ENCODE measurements around the gene ABTB2. TPM values are rescaled to one million over a fixed set of nuclear protein-coding genes. Genes with fewer than 3 reads are reported as not detected.
A peak's percentile ranks its signal among the peaks of the same experiment; 100 is the strongest.

The ABTB2 gene
- total RNA-seq, 1 experiment from 2014 or later, result 3.3 TPM

DNA sequence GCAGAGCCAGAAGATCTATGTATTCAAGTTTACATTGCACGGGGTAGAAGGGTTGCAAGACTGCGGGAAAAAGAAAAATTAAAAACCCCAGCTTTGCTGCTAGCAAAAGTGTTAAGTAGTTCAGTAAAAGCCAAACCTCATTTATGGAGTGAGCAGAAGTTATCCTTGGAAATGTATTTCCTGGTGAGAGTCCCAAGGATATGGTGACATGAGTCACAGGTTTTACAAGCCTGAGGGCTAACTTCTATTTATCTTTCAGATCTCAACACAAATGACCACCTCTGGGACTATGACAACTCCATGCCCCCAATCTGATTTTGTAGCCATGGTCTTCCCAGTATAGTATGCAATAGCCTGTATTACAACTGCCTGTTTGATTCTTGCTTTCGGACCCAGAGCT lies 26.1 kb downstream of the ABTB2 start:
- DNase-seq (ENCODE audit: low read depth, low spot score), result peak; percentile 9

GRCh38 chr11:34331329-34331728 lies 26.5 kb downstream of the ABTB2 start:
- DNase-seq (ENCODE audit: low read depth, low spot score), result peak; percentile 89
- in situ Hi-C loops (cut with HindIII; ENCODE audit: low pct_unique_long_range_greater_than_20kb, low sequenced_read_pairs), result no loop called here

More for the DNA sequence above, 26.1 kb downstream of the ABTB2 start:
- in situ Hi-C loops (cut with HindIII; ENCODE audit: low pct_unique_long_range_greater_than_20kb, low sequenced_read_pairs), result no loop called here

GRCh38 chr11:34330653-34331052 lies 27.2 kb downstream of the ABTB2 start:
- no peak for DNase-seq (ENCODE audit: low read depth, low spot score)
- in situ Hi-C loops (cut with HindIII; ENCODE audit: low pct_unique_long_range_greater_than_20kb, low sequenced_read_pairs), result no loop called here

DNA sequence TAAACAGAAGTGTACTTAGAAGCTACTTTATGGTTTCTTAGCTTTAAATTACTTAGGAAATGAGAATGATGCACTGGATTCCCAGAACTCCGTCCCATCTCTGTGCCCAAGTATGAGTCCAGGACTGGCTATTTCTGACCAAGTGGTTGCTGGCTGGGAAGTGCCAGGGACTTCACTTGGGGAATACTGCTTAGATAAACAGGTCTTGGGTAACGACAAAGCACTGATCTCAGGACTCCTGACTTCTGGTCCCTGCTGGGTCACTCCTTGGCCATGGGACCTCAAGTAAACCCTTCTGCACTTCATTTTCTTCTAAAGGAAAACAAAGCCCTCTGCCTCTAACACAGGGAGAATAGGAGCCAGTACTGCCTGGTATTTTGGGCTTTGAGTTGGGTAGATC lies 27.9 kb downstream of the ABTB2 start:
- in situ Hi-C loops (cut with HindIII; ENCODE audit: low pct_unique_long_range_greater_than_20kb, low sequenced_read_pairs), result no loop called here
- DNase-seq (ENCODE audit: low read depth, low spot score), result no peak

DNA sequence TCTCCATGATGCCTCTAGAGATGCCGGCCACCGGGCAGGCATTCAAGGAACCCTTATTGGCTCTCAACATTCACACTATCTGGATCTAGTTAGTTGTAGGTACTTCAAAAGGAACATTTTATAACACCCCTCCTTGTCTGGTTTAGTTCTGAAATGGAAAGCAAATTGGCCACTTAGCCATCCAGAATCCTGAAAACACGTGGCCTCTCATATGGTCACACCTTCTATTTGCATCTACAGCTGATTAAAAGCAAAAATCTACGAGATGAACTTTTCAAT lies 29.2 kb downstream of the ABTB2 start:
- no peak for DNase-seq (ENCODE audit: low read depth, low spot score)
- in situ Hi-C loops (cut with HindIII; ENCODE audit: low pct_unique_long_range_greater_than_20kb, low sequenced_read_pairs), result no loop called here

DNA sequence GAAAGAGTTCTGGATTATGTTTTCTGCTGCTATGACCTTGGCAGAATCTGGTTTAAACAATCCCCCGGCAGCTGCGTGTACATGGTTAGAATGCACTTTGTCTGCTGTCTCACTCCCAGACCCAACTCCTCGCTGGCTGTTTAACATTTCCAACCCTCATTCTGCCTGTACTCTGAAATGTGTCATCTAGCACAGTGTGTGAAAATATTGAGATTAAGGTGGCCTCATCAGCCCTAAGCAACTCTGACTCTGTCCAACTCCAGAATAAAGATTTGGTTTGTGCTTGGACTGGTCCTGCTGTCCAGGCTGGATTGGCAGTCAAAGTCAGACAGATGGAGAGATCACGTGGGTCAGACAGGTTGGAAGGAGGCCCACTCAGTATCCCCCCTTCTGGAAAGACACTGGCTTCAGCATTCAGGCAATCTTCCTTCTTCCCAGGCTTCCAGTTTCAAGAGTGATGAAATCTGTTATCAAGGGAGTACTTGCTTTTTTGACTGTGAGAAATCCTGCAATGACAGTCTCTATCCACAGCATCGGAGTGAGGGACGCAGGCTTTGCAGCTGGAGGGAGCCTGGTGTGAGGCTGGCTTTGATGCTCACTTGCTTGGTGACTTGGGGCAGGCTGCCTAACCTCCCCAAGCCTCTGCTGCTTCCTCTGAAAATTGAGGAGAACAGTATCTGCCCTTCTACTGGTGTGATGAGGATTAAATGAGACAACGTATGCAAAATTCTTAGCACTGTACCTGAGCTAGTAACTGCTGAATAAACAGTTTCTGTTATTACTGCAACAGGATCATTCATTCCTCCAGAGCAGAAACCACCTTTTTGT lies 29.8 kb downstream of the ABTB2 start:
- in situ Hi-C loops (cut with HindIII; ENCODE audit: low pct_unique_long_range_greater_than_20kb, low sequenced_read_pairs), result no loop called here
- no peak for DNase-seq (ENCODE audit: low read depth, low spot score)

DNA sequence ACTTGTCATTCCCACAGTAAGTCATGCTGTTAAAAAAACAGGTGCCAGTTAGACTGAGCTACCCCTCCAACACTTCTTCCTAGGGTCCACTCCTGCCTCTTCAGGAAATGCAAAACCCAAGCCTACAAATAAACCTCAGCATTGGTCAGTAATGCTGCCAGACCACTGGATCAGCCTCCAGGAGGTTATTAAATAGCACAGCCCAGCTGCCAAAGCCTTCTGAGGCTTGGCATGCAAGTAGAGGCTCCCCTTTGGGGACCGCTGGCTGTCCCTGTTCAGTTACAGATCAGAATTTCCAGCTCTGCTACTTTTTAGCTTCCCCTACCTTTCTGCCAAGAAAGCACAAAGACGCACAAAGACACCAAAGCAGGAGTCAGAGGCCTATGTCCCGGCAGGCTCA lies 33.3 kb downstream of the ABTB2 start:
- DNase-seq (ENCODE audit: low read depth, low spot score), result no peak
- in situ Hi-C loops (cut with HindIII; ENCODE audit: low pct_unique_long_range_greater_than_20kb, low sequenced_read_pairs), result no loop called here

DNA sequence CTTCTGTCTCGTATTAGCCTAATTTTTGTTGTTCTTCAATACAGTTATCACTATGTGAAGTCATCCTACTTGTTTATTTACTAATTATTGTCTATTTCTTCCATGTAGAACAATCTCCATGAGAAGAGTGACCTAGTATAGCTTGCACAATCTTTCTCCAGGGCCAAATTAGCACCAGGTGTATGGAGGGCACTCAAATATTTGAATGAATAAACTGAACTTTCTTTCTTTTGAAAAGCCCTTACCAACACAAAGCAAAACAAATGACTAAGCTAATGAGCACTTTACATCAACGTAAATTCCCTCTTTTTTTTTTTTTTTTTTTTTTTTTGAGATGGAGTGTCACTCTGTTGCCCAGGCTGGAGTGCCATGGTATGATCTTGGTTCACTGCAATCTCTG lies 34.2 kb downstream of the ABTB2 start:
- in situ Hi-C loops (cut with HindIII; ENCODE audit: low pct_unique_long_range_greater_than_20kb, low sequenced_read_pairs), result no loop called here
- no peak for DNase-seq (ENCODE audit: low read depth, low spot score)

DNA sequence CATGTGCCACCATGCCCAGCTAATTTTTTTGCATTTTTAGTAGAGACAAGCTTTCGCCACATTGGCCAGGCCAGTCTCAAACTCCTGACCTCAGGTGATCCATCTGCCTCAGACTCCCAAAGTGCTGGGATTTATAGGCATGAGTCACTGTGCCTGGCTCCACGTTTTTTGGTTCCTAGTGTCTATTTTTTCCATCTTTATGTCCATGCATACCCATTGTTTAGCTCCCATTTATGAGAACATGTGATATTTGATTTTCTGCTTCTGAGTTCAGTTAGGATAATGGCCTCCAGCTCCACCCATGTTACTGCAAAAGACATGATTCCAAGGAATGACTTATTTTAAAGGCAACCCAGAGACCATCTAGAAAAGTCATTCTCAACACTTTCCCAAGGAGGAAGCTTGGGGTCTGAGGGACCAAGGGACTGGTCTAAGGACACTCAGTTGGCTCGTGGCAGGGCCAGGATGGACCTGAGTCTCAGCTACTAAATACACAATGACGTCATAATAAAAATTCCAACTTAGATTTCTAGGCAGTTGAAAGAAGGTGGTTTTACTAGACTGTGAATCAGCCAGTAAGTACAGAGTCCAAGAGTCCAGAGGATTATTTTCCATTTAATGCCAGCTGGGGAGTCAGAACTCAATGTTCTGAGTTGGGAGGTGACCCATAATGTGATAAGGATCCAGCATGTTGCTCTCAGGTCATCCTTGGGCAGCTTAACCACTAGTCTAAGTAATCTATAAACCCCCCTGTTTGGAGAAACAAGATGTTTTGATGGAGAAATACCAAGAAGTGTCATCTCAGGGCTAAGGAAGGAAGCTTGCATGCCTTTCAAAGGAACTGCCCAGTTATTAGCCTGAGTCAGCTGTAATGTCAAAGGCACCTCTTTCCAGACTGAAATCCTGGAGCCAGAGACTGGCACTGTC lies 39.4 kb downstream of the ABTB2 start:
- in situ Hi-C loops (cut with HindIII; ENCODE audit: low pct_unique_long_range_greater_than_20kb, low sequenced_read_pairs), result loop anchor here (5.0 kb wide), 1 partner anchor 34 kb away; no protein-coding TSS in a partner anchor
- DNase-seq (ENCODE audit: low read depth, low spot score), result no peak

GRCh38 chr11:34317666-34318065 lies 40.1 kb downstream of the ABTB2 start:
- DNase-seq (ENCODE audit: low read depth, low spot score), result no peak
- in situ Hi-C loops (cut with HindIII; ENCODE audit: low pct_unique_long_range_greater_than_20kb, low sequenced_read_pairs), result loop anchor here (5.0 kb wide), 1 partner anchor 35 kb away; no protein-coding TSS in a partner anchor

- no peak for DNase-seq (ENCODE audit: low read depth, low spot score)
- in situ Hi-C loops (cut with HindIII; ENCODE audit: low pct_unique_long_range_greater_than_20kb, low sequenced_read_pairs), result loop anchor here (5.0 kb wide), 1 partner anchor 35 kb away; no protein-coding TSS in a partner anchor
These were observed 40.8 kb downstream of the ABTB2 start for GRCh38 chr11:34317036-34317360.

GRCh38 chr11:34316347-34317035 lies 41.3 kb downstream of the ABTB2 start:
- DNase-seq (ENCODE audit: low read depth, low spot score), result peak; percentile 97
- in situ Hi-C loops (cut with HindIII; ENCODE audit: low pct_unique_long_range_greater_than_20kb, low sequenced_read_pairs), result loop anchor here (5.0 kb wide), 1 partner anchor 36 kb away; no protein-coding TSS in a partner anchor

DNA sequence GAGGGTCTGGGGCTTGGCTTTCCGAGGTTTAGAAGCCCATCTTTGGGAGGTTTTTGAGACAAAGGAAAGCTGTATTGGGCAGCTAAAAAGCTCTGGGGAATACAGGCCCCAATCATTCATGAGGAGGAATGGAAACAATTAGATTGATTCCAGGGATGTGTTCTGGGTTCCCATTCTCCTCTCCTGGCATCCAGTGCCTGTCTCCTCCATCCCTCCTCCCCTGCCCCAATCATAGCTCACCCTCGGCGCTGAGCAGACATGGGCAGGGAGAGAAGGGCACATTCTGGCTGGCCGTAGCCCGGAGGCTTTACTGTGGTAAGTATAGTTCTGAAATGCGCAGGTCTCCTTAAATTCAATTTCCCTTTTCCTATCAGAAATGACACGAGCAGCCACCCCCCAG lies 42.4 kb downstream of the ABTB2 start:
- in situ Hi-C loops (cut with HindIII; ENCODE audit: low pct_unique_long_range_greater_than_20kb, low sequenced_read_pairs), result loop anchor here (5.0 kb wide), 1 partner anchor 37 kb away; no protein-coding TSS in a partner anchor
- DNase-seq (ENCODE audit: low read depth, low spot score), result no peak

DNA sequence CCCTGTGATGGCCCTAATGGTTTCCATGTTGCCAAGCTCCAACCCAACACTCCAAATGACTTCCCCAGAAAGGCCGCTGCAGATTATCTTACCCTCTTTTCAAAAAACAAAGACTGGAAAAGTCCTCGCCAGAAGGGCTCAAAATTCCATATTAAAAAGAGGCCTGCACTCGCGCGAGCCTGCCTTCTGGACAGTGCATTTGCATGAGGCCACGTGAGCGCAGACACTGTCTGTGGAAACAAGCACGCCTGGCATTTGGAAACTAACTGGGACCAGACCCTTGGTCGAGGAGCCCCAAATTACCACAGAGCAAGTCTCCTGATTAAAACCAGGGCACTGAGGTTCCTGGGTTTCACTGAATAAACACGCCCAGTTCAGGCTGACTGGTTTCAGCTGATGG lies 42.9 kb downstream of the ABTB2 start:
- in situ Hi-C loops (cut with HindIII; ENCODE audit: low pct_unique_long_range_greater_than_20kb, low sequenced_read_pairs), result loop anchor here (5.0 kb wide), 1 partner anchor 37 kb away; no protein-coding TSS in a partner anchor

GRCh38 chr11:34314176-34314575 lies 43.6 kb downstream of the ABTB2 start:
- in situ Hi-C loops (cut with HindIII; ENCODE audit: low pct_unique_long_range_greater_than_20kb, low sequenced_read_pairs), result no loop called here
- DNase-seq (ENCODE audit: low read depth, low spot score), result no peak

More for the DNA sequence above, 42.9 kb downstream of the ABTB2 start:
- DNase-seq (ENCODE audit: low read depth, low spot score), result no peak

DNA sequence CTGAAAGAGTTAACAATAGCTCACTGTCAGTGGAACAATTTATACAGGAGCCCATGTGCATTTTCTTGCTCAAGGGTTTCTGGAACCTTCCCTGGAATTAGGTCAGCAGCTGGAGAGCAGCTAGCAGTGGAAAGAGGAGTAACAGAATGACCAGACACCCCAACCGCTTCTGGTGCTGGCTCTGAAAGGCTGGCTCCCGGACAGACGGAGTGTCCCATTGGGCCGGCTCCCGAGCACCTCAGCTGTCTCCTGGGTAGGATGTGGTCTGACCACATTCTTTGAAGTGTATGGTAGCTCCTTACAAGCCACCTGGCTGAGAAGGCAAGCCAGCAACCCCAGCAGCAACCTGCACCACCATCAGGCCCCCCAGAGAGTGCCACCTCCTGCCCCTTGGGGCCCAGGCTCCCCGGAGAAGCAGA lies 44.7 kb downstream of the ABTB2 start:
- DNase-seq (ENCODE audit: low read depth, low spot score), result no peak
- in situ Hi-C loops (cut with HindIII; ENCODE audit: low pct_unique_long_range_greater_than_20kb, low sequenced_read_pairs), result no loop called here

- in situ Hi-C loops (cut with HindIII; ENCODE audit: low pct_unique_long_range_greater_than_20kb, low sequenced_read_pairs), result no loop called here
These were observed 46.7 kb downstream of the ABTB2 start for GRCh38 chr11:34311126-34311525.

DNA sequence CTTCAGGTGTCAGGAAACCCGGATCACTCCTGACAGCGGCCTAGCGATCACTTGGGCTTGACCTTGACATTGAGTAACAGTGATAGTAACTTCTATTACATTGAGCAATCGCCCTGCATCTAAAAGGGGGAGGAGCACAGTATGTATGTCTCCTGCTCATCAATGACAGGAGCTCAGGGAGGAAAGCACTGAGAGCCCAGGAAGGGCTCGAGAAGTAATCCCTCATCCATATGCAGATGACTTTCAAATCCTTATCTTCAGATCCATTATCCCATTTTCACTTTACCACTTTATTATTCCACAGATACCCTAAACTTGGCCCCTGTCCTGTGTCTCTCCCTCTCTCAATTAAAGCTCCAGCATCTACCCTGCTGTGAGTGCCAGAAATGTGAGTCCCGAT lies 47.8 kb downstream of the ABTB2 start:
- DNase-seq (ENCODE audit: low read depth, low spot score), result no peak
- in situ Hi-C loops (cut with HindIII; ENCODE audit: low pct_unique_long_range_greater_than_20kb, low sequenced_read_pairs), result no loop called here

More at GRCh38 chr11:34311126-34311525, 46.7 kb downstream of the ABTB2 start:
- no peak for DNase-seq (ENCODE audit: low read depth, low spot score)

Data from SK-MEL-5 (cell line).